Effector CD8-positive, alpha-beta T cell (primary cell): ENCODE results near the gene SF3B4.
"Not testable (repeated sequence)": the region's sequence is repeated elsewhere in the genome, so short reads cannot be mapped to it uniquely, and the experiment has no call there.

ENCODE experiments used
- DNase-seq: peaks from one replicate; lab custom pipeline; 2025; lab: John Stamatoyannopoulos, UW
- total RNA-seq, 4 experiments: gene quantifications; one replicate each; lab custom pipeline; 2026; lab: John Stamatoyannopoulos, UW

The SF3B4 gene
- 27.2 to 35.5 (median 31.2) reads per million in 4 experiments for total RNA-seq

DNA sequence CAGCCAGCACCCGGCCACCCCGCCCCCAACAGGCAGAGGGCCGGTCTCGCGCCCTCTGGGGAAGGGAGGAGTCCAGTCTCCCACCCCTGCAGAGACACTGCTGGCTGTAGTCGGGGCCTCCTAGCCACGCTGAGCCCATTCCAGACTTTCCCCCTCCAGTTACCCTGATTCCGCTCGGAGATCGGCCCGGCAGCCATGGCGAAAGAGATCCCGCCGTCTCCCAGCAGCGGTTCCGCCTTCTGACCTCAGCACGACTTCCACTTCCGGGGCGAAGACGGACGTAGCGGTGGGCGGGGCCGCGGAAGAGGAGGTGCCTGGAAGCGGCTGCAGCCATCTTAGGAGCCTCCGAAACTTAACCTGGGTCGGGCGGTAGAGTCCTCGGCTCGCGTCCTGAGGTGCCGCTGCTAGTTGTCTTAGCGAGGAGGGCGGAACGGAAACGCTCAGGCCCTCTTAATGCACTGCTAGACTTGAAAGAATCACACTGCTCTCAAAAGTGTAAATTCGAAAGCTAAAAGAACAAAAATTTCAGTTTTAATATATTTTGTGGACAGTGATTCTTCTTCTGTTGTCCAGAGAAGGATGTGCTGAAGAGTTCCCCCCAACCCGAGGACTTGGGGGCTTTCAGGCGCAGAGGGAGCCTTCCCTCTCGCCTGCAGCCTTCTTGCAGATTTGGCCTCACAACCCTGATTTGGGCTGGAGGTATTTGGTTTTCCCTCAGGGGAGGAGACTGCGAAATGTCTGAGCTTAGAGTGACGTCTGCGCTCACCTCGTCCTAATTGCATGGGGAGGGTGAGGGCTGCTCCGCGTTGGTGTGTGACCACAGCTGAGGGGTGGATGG lies at the start of gene SF3B4:
TSS of gene SF3B4 (minus strand) at position 241 of the 838 bp plus-strand sequence. CDS start at position 197, 44 bp downstream.
- DNase-seq: peak; percentile 86

GRCh38 chr1:149977345-149977744 lies 49.7 kb upstream of the SF3B4 start:
- no peak for DNase-seq

DNA sequence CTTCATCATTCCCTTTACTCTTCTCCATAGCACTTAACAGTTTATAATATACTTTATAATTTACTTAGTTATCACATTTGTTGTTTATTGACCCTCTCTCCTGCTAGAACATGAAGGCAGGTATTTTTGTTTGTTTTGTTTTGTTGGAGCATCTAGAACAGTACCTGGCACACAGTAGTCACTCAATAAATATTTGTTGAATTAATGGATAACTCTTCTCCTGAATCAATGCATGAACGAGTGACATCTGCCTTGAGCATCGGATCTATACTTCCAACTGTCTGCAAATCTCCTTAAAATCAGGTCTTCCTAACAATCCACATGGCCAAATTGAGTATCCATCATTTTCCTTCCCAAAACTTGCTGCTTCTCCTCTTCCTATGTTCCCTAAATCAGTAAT lies 44.9 kb upstream of the SF3B4 start:
- DNase-seq: no peak

DNA sequence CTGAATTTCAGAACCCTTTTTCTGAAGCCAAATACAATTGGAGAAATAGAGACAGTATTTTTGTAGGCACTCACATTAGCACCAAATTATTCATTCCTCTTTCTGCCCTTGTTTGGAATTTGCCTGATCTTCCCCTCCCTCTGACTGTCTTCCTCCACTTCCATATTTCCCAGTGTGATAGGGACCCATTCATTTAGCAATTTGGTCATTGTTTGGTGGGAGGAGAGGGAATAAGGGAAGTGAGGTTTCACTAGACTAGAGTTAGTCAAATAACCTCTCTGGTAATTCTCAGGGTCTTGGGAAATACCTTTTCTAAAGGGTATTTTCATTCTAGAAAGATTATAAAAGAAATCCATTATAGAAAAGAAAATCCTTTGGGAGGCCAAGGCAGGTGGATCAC lies 40.0 kb upstream of the SF3B4 start:
- DNase-seq: no peak

GRCh38 chr1:149967041-149967440 lies 39.4 kb upstream of the SF3B4 start:
- no peak for DNase-seq

DNA sequence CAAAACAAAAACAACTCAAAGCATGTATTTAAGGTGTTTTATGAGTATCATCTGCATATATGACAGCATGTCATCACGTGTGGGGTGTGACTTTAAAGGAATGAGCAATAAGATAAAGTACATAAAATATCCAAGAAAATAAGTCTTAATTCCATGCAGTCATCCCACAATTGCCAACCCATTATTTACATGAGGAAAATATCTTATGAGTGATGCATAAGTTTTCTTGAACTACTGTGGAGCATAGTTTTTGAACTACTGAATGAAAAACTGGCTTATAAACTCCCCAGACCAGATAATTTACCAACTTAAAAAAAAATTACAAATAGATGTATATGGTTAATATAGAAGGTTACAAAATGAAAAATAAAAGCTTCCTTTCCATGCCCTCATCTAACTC lies 38.8 kb upstream of the SF3B4 start:
- DNase-seq: no peak

- no peak for DNase-seq
Observed at GRCh38 chr1:149965440-149965839, 37.8 kb upstream of the SF3B4 start.

DNA sequence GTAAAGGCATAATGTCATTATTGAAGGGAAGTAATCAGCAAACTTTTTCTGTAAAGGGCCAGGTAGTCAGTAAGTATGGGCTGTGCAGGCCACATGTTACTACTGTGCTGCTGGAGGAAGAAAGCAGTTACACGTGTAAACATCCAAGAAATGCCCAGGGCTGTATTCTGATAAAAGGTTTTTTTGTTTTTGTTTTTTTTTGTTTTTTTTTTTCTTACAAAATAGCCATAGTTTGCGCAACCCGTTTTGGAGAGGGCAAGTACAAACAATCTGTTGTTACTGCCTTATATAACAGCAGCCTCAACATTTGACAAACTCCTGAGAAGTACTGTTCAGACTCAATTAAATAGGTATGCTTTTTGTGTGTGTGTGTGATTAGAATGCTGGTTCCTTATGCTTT lies 35.8 kb upstream of the SF3B4 start:
- no peak for DNase-seq

DNA sequence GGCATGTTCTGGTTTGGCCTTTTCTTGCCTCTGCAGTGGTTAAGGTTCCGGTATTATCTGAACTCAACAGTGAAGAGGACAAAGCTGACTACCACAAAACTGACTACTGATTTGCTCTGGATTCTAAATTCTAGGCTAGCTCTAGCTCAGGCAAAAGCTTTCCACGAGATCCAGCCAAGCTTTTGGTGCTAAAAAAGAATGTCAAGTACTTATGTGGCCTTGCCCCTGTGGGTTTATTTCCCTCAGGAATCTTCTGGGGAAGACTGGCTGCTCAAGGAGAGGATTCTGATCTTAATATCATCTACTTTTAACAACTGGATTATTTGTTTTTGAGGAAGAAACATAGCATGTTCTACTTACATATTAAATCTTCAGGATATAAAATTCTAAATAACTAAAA lies 35.1 kb upstream of the SF3B4 start:
- DNase-seq: no peak

- DNase-seq: peak; percentile 3
Observed at GRCh38 chr1:149962039-149962647, 34.5 kb upstream of the SF3B4 start.

GRCh38 chr1:149957548-149957947 lies 29.9 kb upstream of the SF3B4 start:
- not testable (repeated sequence) for DNase-seq

DNA sequence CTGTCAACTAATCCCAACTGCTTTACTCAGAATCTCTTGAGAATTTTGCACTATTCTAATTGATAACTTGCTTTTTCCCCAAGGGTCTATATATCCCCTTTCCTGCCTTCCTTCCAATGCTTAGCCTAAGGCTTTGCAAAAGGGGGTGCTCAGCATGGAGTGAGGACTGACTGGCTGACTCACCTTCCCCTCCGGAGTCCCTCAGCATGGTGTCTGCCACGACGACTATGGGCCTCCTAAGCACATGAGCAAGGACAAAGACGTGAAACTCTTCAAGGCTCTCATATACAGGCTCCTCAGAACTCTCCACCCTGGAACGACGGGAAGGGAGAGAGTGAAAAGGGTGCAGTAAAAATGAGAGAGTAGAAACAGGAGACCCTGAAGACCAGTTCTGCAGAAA lies 22.3 kb upstream of the SF3B4 start:
- DNase-seq: no peak

GRCh38 chr1:149945206-149945605 lies 17.6 kb upstream of the SF3B4 start:
- no peak for DNase-seq

GRCh38 chr1:149942885-149943284 lies 15.3 kb upstream of the SF3B4 start:
- DNase-seq: no peak

GRCh38 chr1:149942207-149942606 lies 14.6 kb upstream of the SF3B4 start:
- DNase-seq: no peak

- DNase-seq: no peak
Observed at GRCh38 chr1:149940427-149940826, 12.8 kb upstream of the SF3B4 start.

DNA sequence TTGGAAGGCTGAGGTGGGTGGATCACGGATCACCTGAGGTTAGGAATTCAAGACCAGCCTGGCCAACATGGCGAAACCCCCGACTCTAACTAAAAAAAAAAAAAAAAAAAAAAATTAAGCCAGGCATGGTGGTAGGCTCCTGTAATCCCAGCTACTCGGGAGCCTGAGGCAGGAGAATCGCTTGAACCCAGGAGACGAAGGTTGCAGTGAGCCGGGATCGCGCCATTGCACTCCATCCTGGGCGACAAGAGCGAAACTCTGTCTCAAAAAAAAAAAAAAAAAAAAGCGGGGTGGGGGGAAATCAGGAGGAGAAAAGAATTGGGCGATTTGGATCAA lies 11.0 kb upstream of the SF3B4 start:
- DNase-seq: not testable (repeated sequence)

DNA sequence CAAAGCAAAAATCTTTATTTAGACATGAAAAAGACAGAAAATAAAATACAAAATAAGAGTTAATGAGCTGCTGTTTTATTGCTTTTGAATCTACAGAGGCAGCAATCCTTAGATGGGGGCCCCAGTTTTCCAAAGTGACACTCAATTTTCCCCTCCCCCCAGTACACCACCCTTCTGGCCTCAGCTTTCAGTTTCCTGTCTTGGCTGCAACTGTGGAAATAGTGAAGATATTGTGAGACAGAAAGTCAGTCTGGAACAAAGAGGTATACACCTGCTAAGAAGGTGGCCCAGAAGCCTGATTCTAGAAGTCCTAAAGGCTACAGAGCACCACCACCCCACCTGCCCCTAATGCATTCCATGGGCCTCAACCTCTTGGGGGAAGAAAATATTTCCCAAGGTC lies 10.2 kb upstream of the SF3B4 start:
- DNase-seq: no peak

DNA sequence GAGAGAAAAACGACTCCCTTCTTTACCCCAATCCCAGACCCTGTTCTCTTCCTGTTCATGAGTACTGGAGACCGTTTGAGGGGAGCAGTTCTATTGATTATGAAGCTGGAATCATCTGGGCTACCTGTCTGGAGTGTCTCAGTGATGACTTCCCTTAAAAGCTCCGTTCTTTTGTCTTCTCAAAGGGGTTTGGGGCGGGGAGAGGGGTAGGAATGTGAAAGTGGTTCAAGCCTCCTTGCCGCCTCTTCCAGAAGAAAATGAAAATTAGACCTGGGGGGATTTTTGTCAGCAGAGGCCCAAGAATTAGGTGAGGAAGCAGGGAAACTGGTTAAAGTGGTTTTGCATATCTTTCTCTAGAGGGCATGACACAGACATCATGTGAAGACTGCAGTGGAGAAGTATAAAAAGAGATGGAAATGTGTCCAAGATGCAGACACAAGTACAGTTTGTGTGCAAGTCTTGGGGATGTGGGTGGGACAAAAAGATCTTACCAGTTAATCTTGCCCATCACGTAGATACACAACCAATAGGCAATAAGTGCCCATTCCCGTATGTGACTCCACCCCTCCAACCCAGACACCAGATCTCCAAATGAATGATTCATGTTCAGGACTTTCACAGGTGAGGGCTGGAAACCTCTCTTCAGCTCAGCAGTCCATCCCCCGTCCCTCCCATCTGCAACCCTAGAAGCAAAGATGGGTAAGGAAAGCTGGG lies 9.5 kb upstream of the SF3B4 start:
- DNase-seq: no peak

DNA sequence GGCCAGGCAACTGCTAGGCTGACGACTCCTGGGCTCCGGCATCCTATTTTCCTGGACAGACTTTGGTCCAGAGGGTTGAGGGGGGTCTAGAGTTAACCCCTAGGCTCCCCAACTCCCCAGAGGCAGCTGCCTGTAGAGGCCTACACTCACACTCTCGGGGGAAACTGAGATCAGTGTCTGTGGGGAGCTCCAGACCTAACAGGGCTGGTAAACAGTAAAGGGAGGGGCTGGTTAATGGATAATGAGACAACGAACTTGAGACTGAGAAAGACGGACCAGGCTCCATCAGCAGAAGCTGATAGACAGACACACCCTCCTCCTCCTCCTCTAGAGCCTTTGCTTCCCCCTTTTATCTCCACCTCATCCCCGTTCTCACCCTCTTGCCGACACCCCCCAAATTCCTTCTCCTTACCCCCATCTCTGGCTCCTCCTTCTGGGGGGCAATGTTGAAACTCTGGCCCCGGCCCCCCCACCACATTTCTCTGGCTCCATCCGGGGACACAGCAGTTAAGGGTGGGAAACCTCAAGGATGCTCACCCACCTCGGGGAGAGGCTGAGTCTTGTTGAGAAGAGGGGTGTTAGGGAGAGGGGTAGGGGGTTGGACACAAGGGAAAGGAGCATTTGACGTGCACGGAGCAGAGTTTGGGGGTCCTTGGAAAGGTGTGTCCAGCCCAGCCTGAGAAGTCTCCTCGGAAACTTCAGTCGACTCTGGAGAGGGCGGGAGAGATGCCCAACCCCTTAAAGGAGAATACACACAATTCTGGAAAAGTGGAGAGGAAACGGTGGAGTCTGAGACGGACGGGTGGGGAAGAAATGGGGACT lies 8.8 kb upstream of the SF3B4 start, which contains the start of gene MTMR11:
TSS of gene MTMR11 (minus strand) at position 710 of the 822 bp plus-strand sequence. CDS start at position 478, 232 bp downstream.
- DNase-seq: no peak

GRCh38 chr1:149934356-149934755 lies 6.8 kb upstream of the SF3B4 start:
- DNase-seq: no peak

DNA sequence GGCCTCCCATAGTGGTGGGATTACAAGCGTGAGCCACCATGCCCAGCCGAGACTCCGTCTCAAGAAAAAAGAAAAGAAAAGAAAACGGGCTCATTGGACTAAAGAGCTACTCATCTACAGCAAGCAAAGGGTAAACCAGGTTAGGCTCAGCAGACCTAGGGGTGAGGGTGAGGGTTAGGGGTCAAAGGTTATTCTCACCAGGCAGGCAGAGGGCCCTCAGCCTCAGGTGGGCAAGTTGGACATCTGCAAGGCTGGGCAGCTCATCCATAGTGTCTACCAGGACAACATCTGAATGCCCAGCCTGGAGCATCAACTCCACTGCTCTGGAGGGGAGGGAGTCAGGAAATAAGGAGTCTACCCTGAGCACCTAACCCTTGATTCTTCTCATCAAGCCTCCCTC lies 5.6 kb upstream of the SF3B4 start:
- no peak for DNase-seq
